PC-9 (cell line): ENCODE results near the gene DNALI1. TPM values are rescaled to one million over a fixed set of nuclear protein-coding genes. Genes with fewer than 3 reads are reported as not detected.

ENCODE experiments used
- BruUV-seq: library from RNA; stranded (reverse); fragments of 400-500 nt; replicated peaks from 2 replicates; lab custom pipeline; 2021; lab: Mats Ljungman, UMichigan
- CTCF ChIA-PET: fragments of 300-600 bp; sonication (Branson Sonifier 250); formaldehyde crosslinking; loops from one replicate; lab custom pipeline; 2022; ENCODE audit warnings: antibody characterized with exemption; lab: Charles Lee
- POLR2A ChIA-PET: fragments of 300-600 bp; sonication (Branson Sonifier 250); formaldehyde crosslinking; loops from one replicate; lab custom pipeline; 2022; ENCODE audit warnings: antibody characterized with exemption; ENCODE audit not compliant: unreplicated experiment; lab: Charles Lee
- DNase-seq, 2 experiments: peaks; one replicate each; pipeline versions ENCODE4 v3.0.0 to v3.0.0-alpha.2; 2015 to 2022; ENCODE audit warnings: mixed read lengths in 1 of 2
- H2AFZ ChIP-seq: fragments of 200-600 bp; sonication (generic); 2 replicates; pipeline ENCODE4 v1.8.1; 2017; ENCODE audit warnings: antibody characterized with exemption
- H3F3A ChIP-seq: fragments of 200-600 bp; sonication (generic); 2 replicates; pipeline ENCODE4 v1.8.1; 2017; ENCODE audit warnings: antibody characterized with exemption, mild to moderate bottlenecking, low read depth; ENCODE audit not compliant: insufficient read depth
- H3K27ac ChIP-seq: fragments of 200-600 bp; sonication (generic); 2 replicates; pipeline ENCODE4 v1.6.1; 2016; ENCODE audit warnings: mixed run types
- H3K27me3 ChIP-seq: fragments of 200-600 bp; sonication (generic); 2 replicates; pipeline ENCODE4 v1.6.1; 2016; ENCODE audit warnings: low read depth, mixed run types; ENCODE audit not compliant: insufficient read depth
- H3K36me3 ChIP-seq: fragments of 200-600 bp; sonication (generic); 2 replicates; pipeline ENCODE4 v1.6.1; 2016; ENCODE audit warnings: low read depth, mixed run types
- H3K4me1 ChIP-seq: fragments of 200-600 bp; sonication (generic); replicated peaks from 2 replicates; pipeline ENCODE4 v1.6.1; 2016; ENCODE audit warnings: mixed run types; ENCODE audit not compliant: insufficient read depth
- H3K4me2 ChIP-seq: fragments of 200-600 bp; sonication (generic); 2 replicates; pipeline ENCODE4 v1.6.1; 2017; ENCODE audit warnings: mixed run types
- H3K4me3 ChIP-seq: fragments of 200-600 bp; sonication (generic); 2 replicates; pipeline ENCODE4 v1.6.1; 2016; ENCODE audit warnings: mixed run types
- H3K79me2 ChIP-seq: fragments of 200-600 bp; sonication (generic); 2 replicates; pipeline ENCODE4 v1.6.1; 2017; ENCODE audit warnings: low read depth, mixed run types
- H3K9me2 ChIP-seq: fragments of 200-600 bp; sonication (generic); 2 replicates; pipeline ENCODE4 v1.8.1; 2017; ENCODE audit warnings: mild to moderate bottlenecking; ENCODE audit not compliant: insufficient read depth
- H3K9me3 ChIP-seq: fragments of 200-600 bp; sonication (generic); 2 replicates; pipeline ENCODE4 v1.8.1; 2016; ENCODE audit warnings: low read depth; ENCODE audit not compliant: insufficient read depth
- H4K20me1 ChIP-seq: fragments of 200-600 bp; sonication (generic); 2 replicates; pipeline ENCODE4 v1.8.1; 2017; ENCODE audit not compliant: insufficient read depth
- EZH2 ChIP-seq: fragments of 200-600 bp; sonication (generic); IDR thresholded peaks from 2 replicates; pipeline ENCODE4 v1.8.0; 2017; ENCODE audit warnings: antibody characterized with exemption, low read depth
- intact Hi-C: fragments of 100-400 bp; cut with micrococcal nuclease; formaldehyde crosslinking; loops from one replicate; pipeline ENCODE4 v1.10.0; 2022; ENCODE audit not compliant: unreplicated experiment
- total RNA-seq: library from RNA; stranded (reverse); gene quantifications from 2 replicates; pipeline ENCODE4 v1.2.3, GENCODE V29; 2021
- TF ChIP-seq, protein P1 (sequence below): fragments of 200-600 bp; sonication (generic); conservative IDR thresholded peaks from 2 replicates; pipeline ENCODE4 v1.6.1; 2017; ENCODE audit warnings: mixed run types, antibody characterized with exemption, mild to moderate bottlenecking, moderate library complexity

Gene DNALI1
- total RNA-seq, 1 experiment from 2014 or later: not detected

DNA sequence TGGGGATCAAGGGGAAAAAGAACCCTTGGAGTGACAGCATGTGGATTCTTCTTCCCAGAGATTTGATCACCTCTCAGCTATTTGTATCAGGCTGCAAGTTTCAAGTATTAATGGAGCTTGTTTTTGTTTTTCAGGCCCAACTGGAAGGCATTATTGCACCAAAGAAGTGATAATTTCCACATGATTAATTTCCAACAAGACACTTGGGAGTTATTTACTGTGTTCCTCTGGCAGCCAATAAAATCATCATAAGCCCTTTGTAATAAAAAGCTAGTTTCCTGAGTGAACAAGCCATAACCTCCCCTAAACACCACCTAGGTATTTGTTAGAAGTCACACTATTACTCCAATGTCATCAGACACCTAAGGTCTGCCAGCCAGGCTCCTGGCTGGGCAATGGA, 8.2 kb downstream of the DNALI1 start:
- Histone ChIP-seq H2AFZ (no peak overlapping the region), H3F3A (peaks cover 11% of the 10 kb centered on the region; the same call in 1 of the 2 replicates), H3K4me1 (no peaks in the 10 kb centered on the region), H3K4me3 (no peak overlapping the region), H3K27me3 (no peaks in the 10 kb centered on the region), H3K9me2 (no peaks in the 10 kb centered on the region; the same call in 1 of the 2 replicates), H3K27ac (no peak overlapping the region), H3K4me2 (no peak overlapping the region), H3K79me2 (no peaks in the 10 kb centered on the region), H4K20me1 (no peaks in the 10 kb centered on the region), H3K9me3 (no peaks in the 10 kb centered on the region), H3K36me3 (peaks cover 31% of the 10 kb centered on the region; the same call in 1 of the 2 replicates)
- no peak for DNase-seq
- CTCF ChIA-PET: no interaction called here
- intact Hi-C loops: loop anchor here (5.0 kb wide), 1 partner anchor 108 kb away; no protein-coding TSS in a partner anchor
- no TSS peak for BruUV-seq
- POLR2A ChIA-PET: no interaction called here
- no peak for TF ChIP-seq EZH2
- TF ChIP-seq, protein P1, sequence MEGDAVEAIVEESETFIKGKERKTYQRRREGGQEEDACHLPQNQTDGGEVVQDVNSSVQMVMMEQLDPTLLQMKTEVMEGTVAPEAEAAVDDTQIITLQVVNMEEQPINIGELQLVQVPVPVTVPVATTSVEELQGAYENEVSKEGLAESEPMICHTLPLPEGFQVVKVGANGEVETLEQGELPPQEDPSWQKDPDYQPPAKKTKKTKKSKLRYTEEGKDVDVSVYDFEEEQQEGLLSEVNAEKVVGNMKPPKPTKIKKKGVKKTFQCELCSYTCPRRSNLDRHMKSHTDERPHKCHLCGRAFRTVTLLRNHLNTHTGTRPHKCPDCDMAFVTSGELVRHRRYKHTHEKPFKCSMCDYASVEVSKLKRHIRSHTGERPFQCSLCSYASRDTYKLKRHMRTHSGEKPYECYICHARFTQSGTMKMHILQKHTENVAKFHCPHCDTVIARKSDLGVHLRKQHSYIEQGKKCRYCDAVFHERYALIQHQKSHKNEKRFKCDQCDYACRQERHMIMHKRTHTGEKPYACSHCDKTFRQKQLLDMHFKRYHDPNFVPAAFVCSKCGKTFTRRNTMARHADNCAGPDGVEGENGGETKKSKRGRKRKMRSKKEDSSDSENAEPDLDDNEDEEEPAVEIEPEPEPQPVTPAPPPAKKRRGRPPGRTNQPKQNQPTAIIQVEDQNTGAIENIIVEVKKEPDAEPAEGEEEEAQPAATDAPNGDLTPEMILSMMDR: no peak

DNA sequence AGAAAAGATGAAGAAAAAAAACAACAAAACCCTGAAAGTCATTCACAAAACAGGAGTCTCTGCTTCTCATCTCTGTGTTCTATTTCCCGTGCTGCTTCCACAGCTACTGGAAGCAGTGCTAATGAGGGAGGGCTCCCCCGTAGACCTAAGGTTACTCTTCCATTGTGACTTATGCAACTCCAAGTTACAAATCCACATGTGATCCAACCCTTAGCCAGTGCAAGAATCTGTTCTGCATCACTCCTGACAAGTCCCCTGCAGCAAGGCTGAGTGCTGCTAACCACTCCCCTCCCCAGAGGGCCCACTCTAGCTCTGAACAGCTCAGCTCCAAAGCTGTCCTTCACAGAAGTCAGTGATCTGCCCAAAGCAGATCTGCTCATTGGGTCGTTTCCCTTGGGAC, 10.3 kb downstream of the DNALI1 start:
- POLR2A ChIA-PET: no interaction called here
- Histone ChIP-seq H3K36me3 (peaks cover 33% of the 10 kb centered on the region; the same call in 1 of the 2 replicates), H2AFZ (no peak overlapping the region), H3K4me2 (no peak overlapping the region), H3K9me2 (no peaks in the 10 kb centered on the region; the same call in 1 of the 2 replicates), H3K27ac (no peak overlapping the region), H3K79me2 (no peaks in the 10 kb centered on the region), H3K27me3 (no peaks in the 10 kb centered on the region), H3K4me1 (no peaks in the 10 kb centered on the region), H4K20me1 (no peaks in the 10 kb centered on the region), H3K4me3 (no peak overlapping the region), H3K9me3 (no peaks in the 10 kb centered on the region), H3F3A (peaks cover 11% of the 10 kb centered on the region; the same call in 1 of the 2 replicates)
- no peak for TF ChIP-seq EZH2
- TF ChIP-seq, protein P1: no peak
- intact Hi-C loops: no loop called here
- BruUV-seq: no TSS peak
- CTCF ChIA-PET: no interaction called here
- DNase-seq: no peak

DNA sequence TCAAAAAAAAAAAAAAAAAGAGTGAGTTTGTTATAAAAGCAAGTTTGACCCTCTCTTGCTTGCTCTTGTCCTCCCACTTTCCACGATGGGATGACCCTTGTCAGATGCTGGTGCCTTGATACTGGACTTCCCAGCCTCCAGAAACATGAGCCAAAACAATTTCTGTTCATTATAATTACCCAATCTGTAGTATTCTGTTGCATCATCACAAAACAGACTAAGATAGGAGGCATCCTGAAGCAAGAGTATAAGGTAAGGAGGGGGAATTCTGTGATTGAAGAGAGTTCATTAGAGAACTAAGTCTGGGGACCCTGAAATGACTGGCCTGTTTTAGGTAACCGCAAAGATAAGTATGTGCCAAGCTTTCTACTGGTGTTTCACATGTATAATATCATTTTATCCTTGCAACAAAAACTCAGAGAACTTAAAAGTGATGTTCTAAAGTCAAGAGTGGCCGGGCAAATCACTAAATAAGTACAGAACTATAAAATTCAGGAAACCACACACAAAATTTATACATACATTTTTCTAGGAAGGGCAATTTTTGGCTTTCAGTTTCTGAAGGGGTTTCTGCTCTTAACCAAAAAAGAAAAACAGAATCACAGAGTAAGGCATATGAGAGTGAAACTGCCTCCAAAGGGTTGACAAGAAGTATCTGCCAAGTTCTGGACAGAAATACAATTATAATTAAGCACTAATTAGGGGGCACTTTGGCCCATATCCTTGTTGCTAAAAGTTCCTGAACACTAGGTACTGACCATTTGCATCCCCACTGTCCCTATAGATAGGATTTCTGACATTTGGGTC, 14.0 kb downstream of the DNALI1 start:
- H3K4me2 ChIP-seq: no peak overlapping the region
- ChIA-PET POLR2A (no interaction called here), CTCF (no interaction called here)
- H3K4me1 ChIP-seq: no peaks in the 10 kb centered on the region
- TF ChIP-seq EZH2: no peak
- TF ChIP-seq, protein P1: no peak
- BruUV-seq: no TSS peak
- intact Hi-C loops: no loop called here
- H3K9me3 ChIP-seq: no peaks in the 10 kb centered on the region
- no peaks in the 10 kb centered on the region for H3K79me2 ChIP-seq
- H3F3A ChIP-seq: peaks cover 1% of the 10 kb centered on the region; the same call in 1 of the 2 replicates
- DNase-seq: no peak
- no peak overlapping the region for H3K4me3 ChIP-seq
- H2AFZ ChIP-seq: no peak overlapping the region
- peaks cover 39% of the 10 kb centered on the region; the same call in 1 of the 2 replicates for H3K36me3 ChIP-seq
- H3K27ac ChIP-seq: no peak overlapping the region
- no peaks in the 10 kb centered on the region; the same call in 1 of the 2 replicates for H3K9me2 ChIP-seq
- H3K27me3 ChIP-seq: no peaks in the 10 kb centered on the region
- no peaks in the 10 kb centered on the region for H4K20me1 ChIP-seq
